GM11168 (cell line): Measurements from ENCODE around the gene ZBTB39.

Source experiments
- in situ Hi-C: fragments of 300-500 bp; cut with MboI; formaldehyde crosslinking; loops from one replicate; pipeline ENCODE4 v1.12.0; 2022; ENCODE audit warnings: low sequenced_read_pairs; ENCODE audit not compliant: unreplicated experiment

Gene ZBTB39

DNA sequence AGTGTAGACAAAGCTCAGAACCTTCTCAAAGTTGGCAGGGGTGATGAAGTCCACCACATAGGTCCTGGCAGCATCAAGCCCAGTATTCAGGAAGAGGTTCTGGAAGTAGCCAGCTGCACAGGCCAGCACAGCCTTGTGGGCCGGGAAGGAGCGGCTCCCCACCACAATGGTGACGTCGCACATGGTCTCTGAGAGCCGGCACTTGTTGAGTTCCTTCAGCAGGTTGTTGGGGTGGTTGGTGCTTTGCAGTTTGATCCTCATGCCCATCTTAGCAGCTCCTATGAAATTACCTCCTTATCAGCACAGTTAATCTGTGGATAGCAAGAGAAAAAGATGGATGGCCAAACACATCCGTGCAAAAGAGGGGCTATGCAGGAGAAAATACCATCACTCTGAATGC, 1.7 kb downstream of the ZBTB39 start:
- in situ Hi-C loops: no loop called here

DNA sequence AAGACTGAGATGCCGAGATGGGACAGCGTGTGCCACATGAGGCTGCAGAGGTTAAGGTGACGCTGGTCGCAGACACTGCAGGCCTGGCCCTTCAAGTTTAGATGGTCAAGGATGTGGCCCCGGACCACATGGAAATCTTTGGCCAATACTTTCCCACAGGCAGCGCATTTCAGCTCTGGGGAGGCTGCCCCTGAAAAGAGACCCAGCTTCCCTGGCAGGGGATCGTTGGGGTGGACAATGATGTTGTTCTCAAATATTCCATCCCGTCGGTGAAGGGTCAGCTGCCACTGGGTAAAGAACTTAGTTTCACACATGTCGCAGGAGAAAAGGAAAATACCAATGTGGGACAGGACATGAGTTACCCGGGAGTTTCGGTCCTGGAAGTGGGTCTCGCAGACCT, 3.0 kb downstream of the ZBTB39 start:
- in situ Hi-C loops: no loop called here

GRCh38 chr12:57001448-57001906, 4.9 kb downstream of the ZBTB39 start:
- in situ Hi-C loops: no loop called here

- in situ Hi-C loops: no loop called here
Measured at GRCh38 chr12:57000393-57000792, 6.0 kb downstream of the ZBTB39 start.

- in situ Hi-C loops: loop anchor here (25.0 kb wide), 1 partner anchor 162 kb away; no protein-coding TSS in a partner anchor
Measured at GRCh38 chr12:56999456-56999855, 6.9 kb downstream of the ZBTB39 start.

DNA sequence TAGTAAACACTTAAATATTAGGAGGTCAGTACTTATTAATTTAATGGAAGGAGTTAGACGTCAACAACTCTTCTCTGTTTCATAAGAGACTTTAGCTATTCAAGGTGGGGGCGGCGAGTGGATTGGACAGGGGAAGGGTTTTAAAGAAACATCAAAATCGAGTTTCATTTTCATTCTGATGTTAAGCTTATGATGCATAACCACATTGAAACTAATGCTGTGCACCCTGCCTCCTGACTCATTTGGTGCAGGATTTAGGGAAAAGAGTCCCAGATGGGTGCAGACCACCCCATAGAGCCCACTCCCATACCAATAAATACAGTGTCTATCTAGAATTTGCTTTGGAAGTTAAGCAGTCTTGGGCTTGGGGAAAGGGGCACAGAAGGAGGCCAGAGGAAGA, 7.4 kb downstream of the ZBTB39 start:
- in situ Hi-C loops: loop anchor here (25.0 kb wide), 1 partner anchor 162 kb away; no protein-coding TSS in a partner anchor

- in situ Hi-C loops: loop anchor here (25.0 kb wide), 1 partner anchor 161 kb away; no protein-coding TSS in a partner anchor
Measured at GRCh38 chr12:56998316-56998715, 8.0 kb downstream of the ZBTB39 start.

- in situ Hi-C loops: loop anchor here (25.0 kb wide), 1 partner anchor 160 kb away; no protein-coding TSS in a partner anchor
Measured at GRCh38 chr12:56996793-56997545, 9.4 kb downstream of the ZBTB39 start.

- in situ Hi-C loops: loop anchor here (25.0 kb wide), 1 partner anchor 159 kb away; no protein-coding TSS in a partner anchor
Measured at GRCh38 chr12:56995930-56996496, 10.3 kb downstream of the ZBTB39 start.

DNA sequence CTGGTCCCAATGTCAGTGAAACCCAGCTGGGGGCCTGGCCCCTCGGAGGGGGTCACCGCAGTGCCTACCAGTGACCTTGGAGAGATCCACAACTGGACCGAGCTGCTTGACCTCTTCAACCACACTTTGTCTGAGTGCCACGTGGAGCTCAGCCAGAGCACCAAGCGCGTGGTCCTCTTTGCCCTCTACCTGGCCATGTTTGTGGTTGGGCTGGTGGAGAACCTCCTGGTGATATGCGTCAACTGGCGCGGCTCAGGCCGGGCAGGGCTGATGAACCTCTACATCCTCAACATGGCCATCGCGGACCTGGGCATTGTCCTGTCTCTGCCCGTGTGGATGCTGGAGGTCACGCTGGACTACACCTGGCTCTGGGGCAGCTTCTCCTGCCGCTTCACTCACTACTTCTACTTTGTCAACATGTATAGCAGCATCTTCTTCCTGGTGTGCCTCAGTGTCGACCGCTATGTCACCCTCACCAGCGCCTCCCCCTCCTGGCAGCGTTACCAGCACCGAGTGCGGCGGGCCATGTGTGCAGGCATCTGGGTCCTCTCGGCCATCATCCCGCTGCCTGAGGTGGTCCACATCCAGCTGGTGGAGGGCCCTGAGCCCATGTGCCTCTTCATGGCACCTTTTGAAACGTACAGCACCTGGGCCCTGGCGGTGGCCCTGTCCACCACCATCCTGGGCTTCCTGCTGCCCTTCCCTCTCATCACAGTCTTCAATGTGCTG, 11.0 kb downstream of the ZBTB39 start:
- in situ Hi-C loops: loop anchor here (25.0 kb wide), 1 partner anchor 158 kb away; no protein-coding TSS in a partner anchor

GRCh38 chr12:56994231-56994746, 12.1 kb downstream of the ZBTB39 start:
- in situ Hi-C loops: loop anchor here (5.0 to 25.0 kb wide), 2 partner anchors 157 to 227 kb away; no protein-coding TSS in a partner anchor

DNA sequence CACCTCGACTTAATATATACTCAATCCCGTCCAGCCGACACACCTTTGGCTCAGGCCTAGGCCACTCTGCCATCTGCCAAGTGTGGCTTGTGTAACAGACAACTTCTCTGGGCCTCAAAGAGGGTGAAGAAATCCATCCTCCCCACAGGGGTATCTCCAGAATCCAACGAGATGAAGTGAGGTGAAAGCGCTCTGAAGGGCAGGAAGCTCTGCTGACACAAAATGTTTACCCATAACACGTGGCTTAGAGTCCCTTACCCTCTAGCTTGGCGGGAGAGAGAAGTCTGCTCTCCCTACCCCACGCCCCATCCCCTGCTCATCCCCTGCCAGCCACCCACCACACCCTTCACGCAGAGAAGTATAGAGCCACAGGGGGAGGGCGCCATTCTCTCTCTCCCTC, 13.0 kb downstream of the ZBTB39 start:
- in situ Hi-C loops: loop anchor here (5.0 to 25.0 kb wide), 2 partner anchors 156 to 226 kb away; no protein-coding TSS in a partner anchor

GRCh38 chr12:56991319-56992246, 14.8 kb downstream of the ZBTB39 start:
- in situ Hi-C loops: loop anchor here (5.0 to 25.0 kb wide), 2 partner anchors 154 to 224 kb away; no protein-coding TSS in a partner anchor

DNA sequence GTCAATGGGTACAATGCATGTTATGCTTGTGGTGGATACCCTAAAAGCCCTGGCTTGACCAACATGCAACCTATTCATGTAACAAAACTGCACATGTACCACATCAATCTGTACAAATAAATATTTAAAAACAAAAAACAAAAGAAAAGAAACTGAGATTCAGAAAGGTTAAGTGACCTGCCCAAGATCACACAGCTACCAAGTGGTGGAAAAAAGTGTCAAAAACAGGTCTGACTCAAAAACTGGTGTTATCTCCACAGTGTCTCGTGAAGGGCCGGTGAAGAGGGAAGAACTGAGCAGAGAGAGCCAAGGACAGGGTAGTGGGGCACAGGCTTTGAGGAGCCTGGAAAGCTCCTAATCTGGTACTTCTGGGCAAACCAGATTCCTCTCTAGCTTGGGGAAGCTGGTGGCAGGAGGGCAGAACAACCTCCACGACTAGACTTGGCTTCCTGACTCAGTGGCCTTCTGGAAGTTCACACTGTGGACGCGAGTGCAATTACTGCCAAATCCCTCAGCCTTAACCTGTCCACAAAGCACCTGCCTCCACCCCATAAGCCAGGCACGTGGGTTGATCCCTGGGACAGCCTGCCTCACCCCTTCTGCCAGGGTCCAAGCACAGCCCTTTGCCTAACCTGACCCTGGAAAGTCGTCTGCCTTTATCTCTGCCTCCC, 15.6 kb downstream of the ZBTB39 start:
- in situ Hi-C loops: loop anchor here (5.0 to 25.0 kb wide), 2 partner anchors 153 to 223 kb away; no protein-coding TSS in a partner anchor

- in situ Hi-C loops: loop anchor here (5.0 to 25.0 kb wide), 2 partner anchors 153 to 223 kb away; no protein-coding TSS in a partner anchor
Measured at GRCh38 chr12:56989861-56990610, 16.3 kb downstream of the ZBTB39 start.

DNA sequence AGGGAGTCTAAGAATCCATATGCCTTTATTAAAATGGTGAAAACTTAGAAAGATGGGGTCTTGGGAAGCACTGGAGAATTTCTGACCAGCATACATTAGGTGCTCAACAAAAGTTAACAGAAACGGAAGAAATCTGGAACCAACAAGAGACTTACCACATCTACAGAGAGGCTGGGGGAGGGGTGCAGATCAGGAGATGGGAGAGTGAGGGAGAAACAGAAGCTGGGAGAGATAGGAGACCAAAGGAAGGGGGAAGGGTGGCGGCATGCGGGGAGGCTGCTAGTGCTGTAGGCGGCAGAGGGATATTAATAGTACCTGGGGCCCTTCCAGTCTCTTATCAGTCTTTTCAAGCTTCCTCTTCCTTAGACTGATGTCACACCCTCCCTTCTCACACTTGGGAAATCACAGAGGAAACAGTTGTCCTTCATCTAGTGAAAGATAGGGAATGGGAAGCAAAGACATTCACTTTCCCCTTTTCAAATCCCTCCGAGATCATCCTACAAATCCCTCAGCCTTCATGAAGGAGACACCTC, 18.1 kb downstream of the ZBTB39 start:
- in situ Hi-C loops: loop anchor here (25.0 kb wide), 1 partner anchor 151 kb away; no protein-coding TSS in a partner anchor

DNA sequence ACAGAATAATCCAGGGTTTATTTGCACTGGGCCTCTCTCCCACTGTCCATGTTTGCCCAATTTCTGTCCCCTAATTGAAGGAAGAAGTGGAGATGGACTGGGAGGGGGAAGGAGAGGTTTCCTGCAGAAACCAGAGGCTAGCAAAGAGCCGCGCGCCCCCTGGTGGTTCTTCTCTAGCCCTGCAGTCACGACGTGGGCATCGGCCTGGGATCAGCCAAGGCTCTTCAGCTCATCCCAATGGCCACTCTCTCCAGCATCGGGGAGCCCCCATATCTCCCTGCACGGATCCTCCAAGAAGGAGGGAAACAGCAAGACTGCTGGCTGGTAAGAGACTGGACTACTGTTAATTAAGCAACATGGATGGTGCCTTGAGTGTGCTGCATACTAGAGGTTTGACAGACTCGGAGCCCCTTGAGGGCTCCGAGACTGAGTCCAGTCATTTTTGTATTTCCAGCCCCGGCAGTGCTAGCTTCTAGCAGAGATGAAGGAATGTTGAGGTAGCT, 18.7 kb downstream of the ZBTB39 start:
- in situ Hi-C loops: loop anchor here (25.0 kb wide), 1 partner anchor 150 kb away; no protein-coding TSS in a partner anchor
